Endothelial cell of umbilical vein (primary cell): ENCODE data around the gene BMPER. TPM values are rescaled to one million over a fixed set of nuclear protein-coding genes. Genes with fewer than 3 reads are reported as not detected.
A peak's percentile ranks its signal among the peaks of the same experiment; 100 is the strongest.

Source experiments
- BruUV-seq: library from RNA; stranded (reverse); fragments of 400-500 nt; replicated peaks from 2 replicates; lab custom pipeline; 2021; lab: Mats Ljungman, UMichigan
- CTCF ChIA-PET: fragments of 300-600, 350-600 bp; sonication (Branson Sonifier 250); formaldehyde crosslinking; loops from one replicate; lab custom pipeline; 2021; ENCODE audit warnings: antibody characterized with exemption, inconsistent platforms; lab: Charles Lee
- POLR2A ChIA-PET: fragments of 300-600, 350-600 bp; sonication (Branson Sonifier 250); formaldehyde crosslinking; loops from one replicate; lab custom pipeline; 2021; ENCODE audit warnings: antibody characterized with exemption, inconsistent platforms; lab: Charles Lee
- DNase-seq: peaks from one replicate; pipeline ENCODE4 v3.0.0-alpha.2; 2011; ENCODE audit warnings: low read depth, low spot score
- FAIRE-seq: peaks from 2 replicates; lab custom pipeline; 2011; peaks lifted over from hg19 to GRCh38; lab: Jason Lieb, UNC
- H2AFZ ChIP-seq: 2 replicates; pipeline ENCODE4 v1.6.0; 2012; ENCODE audit warnings: low read depth, low read length, control low read depth, inconsistent platforms
- H3K27ac ChIP-seq: 2 replicates; pipeline ENCODE4 v1.5.1; 2011; ENCODE audit warnings: low read depth, mild to moderate bottlenecking, control low read depth, low read length, moderate library complexity; ENCODE audit not compliant: insufficient read depth
- H3K27me3 ChIP-seq, 2 experiments: 2 replicates each; pipeline versions ENCODE4 v1.6.0 to v1.6.1; 2011; ENCODE audit warnings: low read length in 2 of 2, mixed read lengths in 1 of 2; ENCODE audit not compliant: control insufficient read depth in 2 of 2, insufficient read depth in 2 of 2
- H3K36me3 ChIP-seq, 2 experiments: 2 replicates in 1 of 2; 3 replicates in 1 of 2; pipeline ENCODE4 v1.5.1; 2011; ENCODE audit warnings: low read length in 2 of 2, mild to moderate bottlenecking in 1 of 2, moderate library complexity in 1 of 2; ENCODE audit not compliant: control insufficient read depth in 2 of 2, insufficient read depth in 2 of 2; ENCODE audit errors: extremely low read depth in 1 of 2
- H3K4me1 ChIP-seq: 3 replicates; pipeline ENCODE4 v1.5.1; 2011; ENCODE audit warnings: mild to moderate bottlenecking, low read length; ENCODE audit not compliant: control insufficient read depth, insufficient read depth; ENCODE audit errors: extremely low read depth
- H3K4me2 ChIP-seq: 2 replicates; pipeline ENCODE4 v1.6.1; 2011; ENCODE audit warnings: low read length, control low read depth, mixed read lengths; ENCODE audit not compliant: insufficient read depth
- H3K4me3 ChIP-seq, 3 experiments: fragments of 200-600 bp in 1 of 3; sonication (generic), shearing (Covaris generic) in 1 of 3; replicated peaks in 1 of 3; 2 replicates each; pipeline ENCODE4 v1.5.1; 2011 to 2016; ENCODE audit warnings: control low read depth in 3 of 3, low read length in 3 of 3, mild to moderate bottlenecking in 2 of 3, inconsistent platforms in 1 of 3, low read depth in 1 of 3, moderate library complexity in 1 of 3; ENCODE audit not compliant: insufficient read depth in 1 of 3
- H3K79me2 ChIP-seq: 2 replicates; pipeline ENCODE4 v1.6.0; 2012; ENCODE audit warnings: low read length, inconsistent platforms; ENCODE audit not compliant: control insufficient read depth, insufficient read depth
- H3K9ac ChIP-seq: replicated peaks from 2 replicates; pipeline ENCODE3; 2011; ENCODE audit warnings: low read length, control low read depth; ENCODE audit not compliant: insufficient read depth; ENCODE audit errors: extremely low read depth
- H3K9me1 ChIP-seq: replicated peaks from 3 replicates; pipeline ENCODE4 v1.6.0; 2011; ENCODE audit warnings: mild to moderate bottlenecking, low read length; ENCODE audit not compliant: control insufficient read depth, insufficient read depth; ENCODE audit errors: extremely low read depth
- H3K9me3 ChIP-seq: replicated peaks from 2 replicates; pipeline ENCODE4 v1.5.1; 2012; ENCODE audit warnings: low read length, inconsistent platforms; ENCODE audit not compliant: control insufficient read depth, insufficient read depth
- H4K20me1 ChIP-seq: replicated peaks from 2 replicates; pipeline ENCODE3; 2011; ENCODE audit warnings: mild to moderate bottlenecking, low read length; ENCODE audit not compliant: control insufficient read depth, insufficient read depth; ENCODE audit errors: extremely low read depth
- FOS ChIP-seq: IDR thresholded peaks from 2 replicates; pipeline ENCODE4 v1.6.1; 2011; ENCODE audit warnings: mild to moderate bottlenecking, low read length, moderate library complexity, borderline replicate concordance; ENCODE audit not compliant: insufficient read depth
- GATA2 ChIP-seq: IDR thresholded peaks from 2 replicates; pipeline ENCODE4 v1.7.0; 2011; ENCODE audit warnings: low read depth, mild to moderate bottlenecking, moderate library complexity, mixed read lengths, low read length; ENCODE audit not compliant: insufficient read length, insufficient read depth
- JUN ChIP-seq: IDR thresholded peaks from 2 replicates; pipeline ENCODE4 v1.6.1; 2011; ENCODE audit warnings: borderline replicate concordance, low read depth; ENCODE audit not compliant: insufficient read length, insufficient read depth
- MYC ChIP-seq: IDR thresholded peaks from one replicate; pipeline ENCODE4 v1.6.1; 2011; ENCODE audit warnings: mild to moderate bottlenecking, low read depth, low read length
- POLR2A ChIP-seq: IDR thresholded peaks from 2 replicates; pipeline ENCODE4 v1.6.1; 2012; ENCODE audit warnings: low read depth, mild to moderate bottlenecking, control low read depth, low read length
- POLR2AphosphoS5 ChIP-seq: IDR thresholded peaks from 2 replicates; pipeline ENCODE4 v1.6.1; 2012; ENCODE audit warnings: low read depth, mild to moderate bottlenecking, control low read depth, low read length, moderate library complexity; ENCODE audit not compliant: insufficient read depth
- dilution Hi-C: fragments of 300-500 bp; cut with MboI; formaldehyde crosslinking; loops from one replicate; pipeline ENCODE4 v1.15.0; 2019; ENCODE audit warnings: low sequenced_read_pairs; ENCODE audit not compliant: extremely low pct_ligation_motif_present
- intact Hi-C: fragments of 100-400 bp; cut with micrococcal nuclease; formaldehyde crosslinking; loops from one replicate; pipeline ENCODE4 v1.10.0; 2022
- polyA plus RNA-seq, 4 experiments: library from polyadenylated mRNA; depleted of rRNA in 3 of 4; stranded (reverse) in 3 of 4; unstranded in 1 of 4; fragments of >200 nt; gene quantifications; 2 replicates each; pipeline versions ENCODE4 v1.2.1 to v1.2.3, GENCODE V29; 2011 to 2012; ENCODE audit warnings: missing spikeins in 1 of 4
- total RNA-seq: library from RNA; stranded (reverse); gene quantifications from 2 replicates; pipeline ENCODE4 v1.2.3, GENCODE V29; 2021
- TF ChIP-seq, protein P1 (sequence below), 2 donors: IDR thresholded peaks; 1 replicate in 1 of 2; 2 replicates in 1 of 2; pipeline ENCODE4 v1.5.1; 2011; ENCODE audit warnings: low read length in 2 of 2, mild to moderate bottlenecking in 2 of 2, moderate library complexity in 2 of 2, control low read depth in 1 of 2, inconsistent platforms in 1 of 2, low read depth in 1 of 2; ENCODE audit not compliant: insufficient read depth in 1 of 2; ENCODE audit errors: extremely low read depth in 1 of 2
- TF ChIP-seq, protein P2 (sequence below): IDR thresholded peaks from 2 replicates; pipeline ENCODE4 v1.6.1; 2011; ENCODE audit not compliant: insufficient read depth, insufficient read length

The BMPER gene
- total and polyA plus RNA-seq, 2 donors (not counting 3 experiments of a cell fraction or from before 2014, with no cell fraction given), result 0.10 to 0.13 TPM

DNA sequence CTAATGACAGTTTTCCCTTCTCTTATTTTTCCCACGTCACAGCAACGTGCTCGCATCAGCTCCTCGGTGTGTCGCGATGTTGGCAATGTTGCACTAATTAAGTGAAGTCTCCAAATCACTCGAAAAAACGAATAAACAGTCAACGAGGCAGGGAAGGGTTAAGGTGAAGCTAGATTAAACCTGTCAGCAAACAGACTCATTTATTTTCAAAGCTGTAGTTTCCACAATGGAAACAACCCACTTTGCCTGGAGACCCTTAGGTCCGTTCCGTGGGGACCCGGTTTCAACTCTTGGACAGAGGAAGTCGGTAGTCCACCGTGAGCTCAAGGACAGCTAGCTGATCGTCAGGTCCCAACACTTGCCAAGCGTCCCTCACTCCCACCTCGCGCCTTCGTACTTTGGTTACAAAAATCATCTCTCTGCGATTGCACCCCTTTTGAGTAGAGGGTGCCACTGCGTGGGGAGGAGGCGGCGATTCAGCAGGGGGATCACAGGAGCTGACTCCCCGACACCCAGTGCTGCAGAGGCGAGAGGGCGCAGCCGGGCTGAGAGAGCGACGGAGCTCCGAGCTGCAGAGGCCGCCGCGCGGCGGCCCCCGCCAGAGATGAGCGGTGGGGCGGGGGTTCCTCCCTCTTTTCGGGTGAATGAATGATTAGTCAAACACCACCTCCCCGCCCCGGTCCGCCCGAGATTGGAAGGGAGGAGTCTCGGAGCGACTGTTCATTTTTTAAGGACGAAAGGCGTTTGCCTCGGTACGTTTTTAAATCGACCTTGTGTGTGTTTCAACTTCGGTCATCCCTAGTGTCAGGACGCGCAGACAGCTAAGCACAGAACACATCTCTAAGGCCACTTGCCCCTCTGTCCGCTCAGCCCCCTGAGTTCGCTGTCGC is 1.3 kb upstream of the BMPER start:
- H3K4me2 ChIP-seq, result peak overlapping the region; percentile 82
- peaks cover 11% of the 10 kb centered on the region for H3K4me1 ChIP-seq
- CTCF ChIA-PET, result interaction anchor here (0.6 to 3.2 kb wide), 21 partner anchors 9 to 1139 kb away, joined by 3 to 42 read pairs (median 4); no protein-coding TSS in a partner anchor
- dilution Hi-C loops (no loop called here), intact Hi-C loops (loop anchor here (2.0 kb wide), 2 partner anchors 147 to 187 kb away; no protein-coding TSS in a partner anchor)
- peak overlapping the region; percentile 49 to 71 (median 69) for H3K4me3 ChIP-seq
- FAIRE-seq, result peak; percentile 69
- no TSS peak for BruUV-seq
- H3K9me3 ChIP-seq, result no peaks in the 10 kb centered on the region
- DNase-seq, result peak; percentile 52
- POLR2A ChIA-PET, result no interaction called here
- no peaks in the 10 kb centered on the region for H4K20me1 ChIP-seq
- peak overlapping the region; percentile 29 for H3K9ac ChIP-seq
- H3K36me3 ChIP-seq, result no peaks in the 10 kb centered on the region
- H3K79me2 ChIP-seq, result no peaks in the 10 kb centered on the region
- no peak overlapping the region for H3K27ac ChIP-seq
- H3K9me1 ChIP-seq, result no peaks in the 10 kb centered on the region
- TF ChIP-seq JUN (no peak), POLR2A (no peak), POLR2AphosphoS5 (no peak), FOS (no peak), GATA2 (no peak), MYC (no peak)
- TF ChIP-seq, protein P1, sequence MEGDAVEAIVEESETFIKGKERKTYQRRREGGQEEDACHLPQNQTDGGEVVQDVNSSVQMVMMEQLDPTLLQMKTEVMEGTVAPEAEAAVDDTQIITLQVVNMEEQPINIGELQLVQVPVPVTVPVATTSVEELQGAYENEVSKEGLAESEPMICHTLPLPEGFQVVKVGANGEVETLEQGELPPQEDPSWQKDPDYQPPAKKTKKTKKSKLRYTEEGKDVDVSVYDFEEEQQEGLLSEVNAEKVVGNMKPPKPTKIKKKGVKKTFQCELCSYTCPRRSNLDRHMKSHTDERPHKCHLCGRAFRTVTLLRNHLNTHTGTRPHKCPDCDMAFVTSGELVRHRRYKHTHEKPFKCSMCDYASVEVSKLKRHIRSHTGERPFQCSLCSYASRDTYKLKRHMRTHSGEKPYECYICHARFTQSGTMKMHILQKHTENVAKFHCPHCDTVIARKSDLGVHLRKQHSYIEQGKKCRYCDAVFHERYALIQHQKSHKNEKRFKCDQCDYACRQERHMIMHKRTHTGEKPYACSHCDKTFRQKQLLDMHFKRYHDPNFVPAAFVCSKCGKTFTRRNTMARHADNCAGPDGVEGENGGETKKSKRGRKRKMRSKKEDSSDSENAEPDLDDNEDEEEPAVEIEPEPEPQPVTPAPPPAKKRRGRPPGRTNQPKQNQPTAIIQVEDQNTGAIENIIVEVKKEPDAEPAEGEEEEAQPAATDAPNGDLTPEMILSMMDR (IDR thresholded peaks at IDR 0.05; ENCODE audit: extremely low read depth in 1 of 2, insufficient read depth in 1 of 2, low read depth in 1 of 2, low read length in 2 of 2), result no peak
- TF ChIP-seq, protein P2, sequence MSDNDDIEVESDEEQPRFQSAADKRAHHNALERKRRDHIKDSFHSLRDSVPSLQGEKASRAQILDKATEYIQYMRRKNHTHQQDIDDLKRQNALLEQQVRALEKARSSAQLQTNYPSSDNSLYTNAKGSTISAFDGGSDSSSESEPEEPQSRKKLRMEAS, result no peak
- peak overlapping the region; percentile 95 for H2AFZ ChIP-seq
- H3K27me3 ChIP-seq, result peaks cover 15 to 36% of the 10 kb centered on the region in 2 experiments
